WTC11 (cell line): Measurements from ENCODE around the gene SPTLC3. TPM values are rescaled to one million over a fixed set of nuclear protein-coding genes. Genes with fewer than 3 reads are reported as not detected.

Experiments used
- ATAC-seq: fragments of 200-7000 bp; cut with Tn5 transposase; 2 replicates; pipeline ENCODE4 v1.10.0; 2021; ENCODE audit warnings: mild to moderate bottlenecking, moderate library complexity
- CTCF ChIA-PET: fragments of 300-600 bp; sonication (Branson Sonifier 250); formaldehyde crosslinking; loops from one replicate; lab custom pipeline; 2021; ENCODE audit warnings: antibody characterized with exemption; lab: Charles Lee
- POLR2A ChIA-PET: fragments of 350-600 bp; sonication (Branson Sonifier 250); formaldehyde crosslinking; loops from one replicate; lab custom pipeline; 2021; ENCODE audit warnings: antibody characterized with exemption; lab: Charles Lee
- DNase-seq: peaks from one replicate; pipeline ENCODE4 v3.0.0; 2021; ENCODE audit warnings: low spot score
- H3K27ac Mint-ChIP-seq: 2 replicates; pipeline ENCODE4 v1.8.0; 2021; ENCODE audit warnings: mixed read lengths
- H3K27me3 Mint-ChIP-seq: 2 replicates; pipeline ENCODE4 v1.8.0; 2021; ENCODE audit warnings: low read depth, mild to moderate bottlenecking, moderate library complexity, mixed read lengths
- H3K36me3 Mint-ChIP-seq: 2 replicates; pipeline ENCODE4 v1.8.0; 2021; ENCODE audit warnings: mixed read lengths
- H3K4me1 Mint-ChIP-seq: 2 replicates; pipeline ENCODE4 v1.8.0; 2022; ENCODE audit warnings: mixed read lengths
- H3K4me3 Mint-ChIP-seq: 2 replicates; pipeline ENCODE4 v1.8.0; 2021; ENCODE audit warnings: mild to moderate bottlenecking, moderate library complexity, mixed read lengths
- H3K9me3 Mint-ChIP-seq: 2 replicates; pipeline ENCODE4 v1.8.0; 2021; ENCODE audit warnings: mixed read lengths
- ATF1 ChIP-seq: sonication (generic); formaldehyde crosslinking; IDR thresholded peaks from 2 replicates; pipeline ENCODE4 v1.8.1; 2023; ENCODE audit warnings: mild to moderate bottlenecking, moderate library complexity, missing genetic modification reagents
- KAT7 ChIP-seq: sonication (generic); formaldehyde crosslinking; IDR thresholded peaks from 2 replicates; pipeline ENCODE4 v1.8.1; 2023; ENCODE audit warnings: missing genetic modification reagents, mild to moderate bottlenecking, borderline replicate concordance
- NR2C2 ChIP-seq: sonication (generic); formaldehyde crosslinking; IDR thresholded peaks from 2 replicates; pipeline ENCODE4 v1.8.0; 2022; ENCODE audit warnings: mild to moderate bottlenecking, missing genetic modification reagents
- OVOL2 ChIP-seq: fragments of 250-450 bp; sonication (Bioruptor Pico); IDR thresholded peaks from 2 replicates; pipeline ENCODE4 v1.9.0; 2021; ENCODE audit warnings: mild to moderate bottlenecking, borderline replicate concordance
- RORB ChIP-seq: fragments of 250-450 bp; sonication (Bioruptor Pico); IDR thresholded peaks from 2 replicates; pipeline ENCODE4 v1.9.0; 2021; ENCODE audit warnings: mild to moderate bottlenecking
- ZBTB21 ChIP-seq: sonication (generic); formaldehyde crosslinking; IDR thresholded peaks from 2 replicates; pipeline ENCODE4 v1.8.1; 2023; ENCODE audit warnings: mild to moderate bottlenecking, missing genetic modification reagents, borderline replicate concordance
- ZNF121 ChIP-seq: sonication (generic); formaldehyde crosslinking; IDR thresholded peaks from 2 replicates; pipeline ENCODE4 v1.8.0; 2023; ENCODE audit warnings: missing genetic modification reagents
- ZNF138 ChIP-seq: sonication (generic); formaldehyde crosslinking; conservative IDR thresholded peaks from 2 replicates; pipeline ENCODE4 v1.8.1; 2022; ENCODE audit warnings: mild to moderate bottlenecking, moderate library complexity, missing genetic modification reagents
- ZNF512 ChIP-seq: sonication (generic); formaldehyde crosslinking; IDR thresholded peaks from 2 replicates; pipeline ENCODE4 v1.8.1; 2022; ENCODE audit warnings: missing genetic modification reagents, borderline replicate concordance
- total RNA-seq: library from RNA; stranded (reverse); gene quantifications from 3 replicates; pipeline ENCODE4 v1.2.3, GENCODE V29; 2021
- TF ChIP-seq, protein P1 (sequence below): sonication (generic); formaldehyde crosslinking; IDR thresholded peaks from 2 replicates; pipeline ENCODE4 v1.8.1; 2023; ENCODE audit warnings: mild to moderate bottlenecking, missing genetic modification reagents, moderate library complexity
- TF ChIP-seq, protein P2 (sequence below): fragments of 250-450 bp; sonication (Bioruptor Pico); IDR thresholded peaks from 2 replicates; pipeline ENCODE4 v1.9.0; 2021; ENCODE audit warnings: mild to moderate bottlenecking, borderline replicate concordance
- TF ChIP-seq, protein P3 (sequence below): fragments of 250-450 bp; sonication (Bioruptor Pico); IDR thresholded peaks from 2 replicates; pipeline ENCODE4 v1.9.0; 2021; ENCODE audit warnings: mild to moderate bottlenecking
- TF ChIP-seq, protein P4 (sequence below): sonication (generic); formaldehyde crosslinking; conservative IDR thresholded peaks from 2 replicates; pipeline ENCODE4 v1.8.1; 2023; ENCODE audit warnings: mild to moderate bottlenecking, low read depth, missing genetic modification reagents, moderate library complexity

Gene SPTLC3
- total RNA-seq, 1 experiment from 2014 or later, result 0.13 TPM

DNA sequence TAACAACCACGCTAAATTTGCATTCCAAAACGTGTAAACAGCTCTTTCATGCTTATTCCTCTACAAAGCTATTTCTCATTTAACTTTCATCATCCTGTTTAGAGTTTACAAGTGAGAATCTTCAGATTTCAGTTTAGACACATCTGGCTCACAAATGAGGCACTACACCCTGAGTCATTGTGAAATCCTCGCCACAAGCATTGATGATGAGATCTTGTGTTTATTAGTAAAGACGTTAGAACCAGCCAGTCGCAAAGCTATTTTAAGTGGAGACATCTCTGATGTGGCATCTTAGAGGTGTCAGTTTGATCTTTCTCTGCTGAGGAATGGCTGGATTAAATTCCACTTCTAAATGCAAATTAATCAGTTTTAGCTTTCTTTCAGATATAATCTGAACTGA lies 204.0 kb downstream of the SPTLC3 start (continued):
- no peak for TF ChIP-seq ZNF512 (CRISPR knock-in tag)
- no peak for TF ChIP-seq ZNF138 (CRISPR knock-in tag)
- TF ChIP-seq NR2C2, result no peak
- TF ChIP-seq, protein P1, sequence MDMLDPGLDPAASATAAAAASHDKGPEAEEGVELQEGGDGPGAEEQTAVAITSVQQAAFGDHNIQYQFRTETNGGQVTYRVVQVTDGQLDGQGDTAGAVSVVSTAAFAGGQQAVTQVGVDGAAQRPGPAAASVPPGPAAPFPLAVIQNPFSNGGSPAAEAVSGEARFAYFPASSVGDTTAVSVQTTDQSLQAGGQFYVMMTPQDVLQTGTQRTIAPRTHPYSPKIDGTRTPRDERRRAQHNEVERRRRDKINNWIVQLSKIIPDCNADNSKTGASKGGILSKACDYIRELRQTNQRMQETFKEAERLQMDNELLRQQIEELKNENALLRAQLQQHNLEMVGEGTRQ (CRISPR knock-in tag), result no peak

DNA sequence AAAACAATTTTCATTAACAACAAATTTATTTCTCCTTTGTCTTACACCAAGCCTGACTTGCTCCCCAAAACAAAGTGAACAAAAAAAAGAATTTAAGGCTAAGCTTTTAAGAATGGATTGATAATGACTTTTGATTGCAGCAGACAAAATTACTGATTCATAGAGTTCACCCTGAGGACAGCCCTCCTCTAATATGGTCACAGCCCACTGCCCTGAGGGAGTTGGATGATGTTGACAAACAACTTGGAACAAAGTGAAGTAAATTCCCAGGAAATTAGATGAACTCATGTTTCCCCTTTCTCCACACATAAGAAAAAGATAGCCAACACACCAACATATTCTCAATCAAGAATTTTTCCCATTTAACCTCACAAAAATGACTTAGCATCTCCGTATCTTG lies 204.6 kb downstream of the SPTLC3 start:
- no peak for ATAC-seq

More for the DNA sequence above, 204.6 kb downstream of the SPTLC3 start:
- DNase-seq, result no peak
- no peaks in the 10 kb centered on the region; the same call in 1 of the 2 replicates for H3K36me3 Mint-ChIP-seq
- TF ChIP-seq, protein P2, sequence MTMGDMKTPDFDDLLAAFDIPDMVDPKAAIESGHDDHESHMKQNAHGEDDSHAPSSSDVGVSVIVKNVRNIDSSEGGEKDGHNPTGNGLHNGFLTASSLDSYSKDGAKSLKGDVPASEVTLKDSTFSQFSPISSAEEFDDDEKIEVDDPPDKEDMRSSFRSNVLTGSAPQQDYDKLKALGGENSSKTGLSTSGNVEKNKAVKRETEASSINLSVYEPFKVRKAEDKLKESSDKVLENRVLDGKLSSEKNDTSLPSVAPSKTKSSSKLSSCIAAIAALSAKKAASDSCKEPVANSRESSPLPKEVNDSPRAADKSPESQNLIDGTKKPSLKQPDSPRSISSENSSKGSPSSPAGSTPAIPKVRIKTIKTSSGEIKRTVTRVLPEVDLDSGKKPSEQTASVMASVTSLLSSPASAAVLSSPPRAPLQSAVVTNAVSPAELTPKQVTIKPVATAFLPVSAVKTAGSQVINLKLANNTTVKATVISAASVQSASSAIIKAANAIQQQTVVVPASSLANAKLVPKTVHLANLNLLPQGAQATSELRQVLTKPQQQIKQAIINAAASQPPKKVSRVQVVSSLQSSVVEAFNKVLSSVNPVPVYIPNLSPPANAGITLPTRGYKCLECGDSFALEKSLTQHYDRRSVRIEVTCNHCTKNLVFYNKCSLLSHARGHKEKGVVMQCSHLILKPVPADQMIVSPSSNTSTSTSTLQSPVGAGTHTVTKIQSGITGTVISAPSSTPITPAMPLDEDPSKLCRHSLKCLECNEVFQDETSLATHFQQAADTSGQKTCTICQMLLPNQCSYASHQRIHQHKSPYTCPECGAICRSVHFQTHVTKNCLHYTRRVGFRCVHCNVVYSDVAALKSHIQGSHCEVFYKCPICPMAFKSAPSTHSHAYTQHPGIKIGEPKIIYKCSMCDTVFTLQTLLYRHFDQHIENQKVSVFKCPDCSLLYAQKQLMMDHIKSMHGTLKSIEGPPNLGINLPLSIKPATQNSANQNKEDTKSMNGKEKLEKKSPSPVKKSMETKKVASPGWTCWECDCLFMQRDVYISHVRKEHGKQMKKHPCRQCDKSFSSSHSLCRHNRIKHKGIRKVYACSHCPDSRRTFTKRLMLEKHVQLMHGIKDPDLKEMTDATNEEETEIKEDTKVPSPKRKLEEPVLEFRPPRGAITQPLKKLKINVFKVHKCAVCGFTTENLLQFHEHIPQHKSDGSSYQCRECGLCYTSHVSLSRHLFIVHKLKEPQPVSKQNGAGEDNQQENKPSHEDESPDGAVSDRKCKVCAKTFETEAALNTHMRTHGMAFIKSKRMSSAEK (CRISPR knock-in tag), result no peak
- TF ChIP-seq ZNF121 (CRISPR knock-in tag), result no peak
- no peak for TF ChIP-seq ZBTB21 (CRISPR knock-in tag)
- TF ChIP-seq KAT7 (CRISPR knock-in tag), result no peak
- TF ChIP-seq RORB (CRISPR knock-in tag), result no peak
- no peak for TF ChIP-seq ATF1 (CRISPR knock-in tag)
- TF ChIP-seq, protein P3, sequence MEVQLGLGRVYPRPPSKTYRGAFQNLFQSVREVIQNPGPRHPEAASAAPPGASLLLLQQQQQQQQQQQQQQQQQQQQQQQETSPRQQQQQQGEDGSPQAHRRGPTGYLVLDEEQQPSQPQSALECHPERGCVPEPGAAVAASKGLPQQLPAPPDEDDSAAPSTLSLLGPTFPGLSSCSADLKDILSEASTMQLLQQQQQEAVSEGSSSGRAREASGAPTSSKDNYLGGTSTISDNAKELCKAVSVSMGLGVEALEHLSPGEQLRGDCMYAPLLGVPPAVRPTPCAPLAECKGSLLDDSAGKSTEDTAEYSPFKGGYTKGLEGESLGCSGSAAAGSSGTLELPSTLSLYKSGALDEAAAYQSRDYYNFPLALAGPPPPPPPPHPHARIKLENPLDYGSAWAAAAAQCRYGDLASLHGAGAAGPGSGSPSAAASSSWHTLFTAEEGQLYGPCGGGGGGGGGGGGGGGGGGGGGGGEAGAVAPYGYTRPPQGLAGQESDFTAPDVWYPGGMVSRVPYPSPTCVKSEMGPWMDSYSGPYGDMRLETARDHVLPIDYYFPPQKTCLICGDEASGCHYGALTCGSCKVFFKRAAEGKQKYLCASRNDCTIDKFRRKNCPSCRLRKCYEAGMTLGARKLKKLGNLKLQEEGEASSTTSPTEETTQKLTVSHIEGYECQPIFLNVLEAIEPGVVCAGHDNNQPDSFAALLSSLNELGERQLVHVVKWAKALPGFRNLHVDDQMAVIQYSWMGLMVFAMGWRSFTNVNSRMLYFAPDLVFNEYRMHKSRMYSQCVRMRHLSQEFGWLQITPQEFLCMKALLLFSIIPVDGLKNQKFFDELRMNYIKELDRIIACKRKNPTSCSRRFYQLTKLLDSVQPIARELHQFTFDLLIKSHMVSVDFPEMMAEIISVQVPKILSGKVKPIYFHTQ, result no peak
- TF ChIP-seq, protein P4, sequence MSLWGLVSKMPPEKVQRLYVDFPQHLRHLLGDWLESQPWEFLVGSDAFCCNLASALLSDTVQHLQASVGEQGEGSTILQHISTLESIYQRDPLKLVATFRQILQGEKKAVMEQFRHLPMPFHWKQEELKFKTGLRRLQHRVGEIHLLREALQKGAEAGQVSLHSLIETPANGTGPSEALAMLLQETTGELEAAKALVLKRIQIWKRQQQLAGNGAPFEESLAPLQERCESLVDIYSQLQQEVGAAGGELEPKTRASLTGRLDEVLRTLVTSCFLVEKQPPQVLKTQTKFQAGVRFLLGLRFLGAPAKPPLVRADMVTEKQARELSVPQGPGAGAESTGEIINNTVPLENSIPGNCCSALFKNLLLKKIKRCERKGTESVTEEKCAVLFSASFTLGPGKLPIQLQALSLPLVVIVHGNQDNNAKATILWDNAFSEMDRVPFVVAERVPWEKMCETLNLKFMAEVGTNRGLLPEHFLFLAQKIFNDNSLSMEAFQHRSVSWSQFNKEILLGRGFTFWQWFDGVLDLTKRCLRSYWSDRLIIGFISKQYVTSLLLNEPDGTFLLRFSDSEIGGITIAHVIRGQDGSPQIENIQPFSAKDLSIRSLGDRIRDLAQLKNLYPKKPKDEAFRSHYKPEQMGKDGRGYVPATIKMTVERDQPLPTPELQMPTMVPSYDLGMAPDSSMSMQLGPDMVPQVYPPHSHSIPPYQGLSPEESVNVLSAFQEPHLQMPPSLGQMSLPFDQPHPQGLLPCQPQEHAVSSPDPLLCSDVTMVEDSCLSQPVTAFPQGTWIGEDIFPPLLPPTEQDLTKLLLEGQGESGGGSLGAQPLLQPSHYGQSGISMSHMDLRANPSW (CRISPR knock-in tag), result no peak
- no peak for TF ChIP-seq OVOL2 (CRISPR knock-in tag)
- H3K27me3 Mint-ChIP-seq, result peaks cover 36% of the 10 kb centered on the region
- no peak overlapping the region for H3K4me3 Mint-ChIP-seq
- ChIA-PET POLR2A (no interaction called here), CTCF (no interaction called here)
- peaks cover 14% of the 10 kb centered on the region for H3K4me1 Mint-ChIP-seq
- peaks cover 11% of the 10 kb centered on the region for H3K9me3 Mint-ChIP-seq
- H3K27ac Mint-ChIP-seq, result no peak overlapping the region
